Left ventricle myocardium inferior (tissue), 1 donor: ENCODE measurements around the gene LRP2. TPM values are rescaled to one million over a fixed set of nuclear protein-coding genes. Genes with fewer than 3 reads are reported as not detected.

Source experiments
- DNase-seq: peaks from one replicate; pipeline ENCODE4 v3.0.0-alpha.2; 2020
- H3K27ac ChIP-seq: fragments of 200-600 bp; replicated peaks from 2 replicates; pipeline ENCODE4 v1.8.0; 2021
- H3K27me3 ChIP-seq: fragments of 200-600 bp; 2 replicates; pipeline ENCODE4 v1.8.0; 2021; ENCODE audit warnings: low read depth
- H3K36me3 ChIP-seq: fragments of 200-600 bp; 2 replicates; pipeline ENCODE4 v1.8.0; 2021
- H3K4me1 ChIP-seq: fragments of 200-600 bp; 2 replicates; pipeline ENCODE4 v1.8.0; 2021
- H3K4me3 ChIP-seq: fragments of 200-600 bp; 2 replicates; pipeline ENCODE4 v1.8.0; 2021; ENCODE audit warnings: mild to moderate bottlenecking, moderate library complexity
- H3K9me3 ChIP-seq: fragments of 200-600 bp; replicated peaks from 2 replicates; pipeline ENCODE4 v1.8.0; 2021
- CTCF ChIP-seq: fragments of 200-600 bp; IDR thresholded peaks from 2 replicates; pipeline ENCODE4 v1.8.0; 2021; ENCODE audit warnings: antibody characterized with exemption, mild to moderate bottlenecking, borderline replicate concordance
- intact Hi-C: fragments of 100-400 bp; cut with micrococcal nuclease; formaldehyde crosslinking; loops from one replicate; pipeline ENCODE4 v1.11.0; 2022
- total RNA-seq: library from RNA; stranded (reverse); fragmentation: NEBNext Ultra II Directional; extraction: Animal tissue kit (Norgen Biotek cat#: 25700); gene quantifications from one replicate; pipeline ENCODE4 v1.2.1, GENCODE V29; 2021
- donor health status: DM: no; HTN: yes; CAD: no; lungs with severe emphysema.

Gene LRP2
- total RNA-seq, 1 donor from 2014 or later = 0.05 TPM

GRCh38 chr2:169291517-169291916 lies 70.8 kb downstream of the LRP2 start:
- H3K36me3 ChIP-seq = no peaks in the 10 kb centered on the region
- no peaks in the 10 kb centered on the region for H3K27me3 ChIP-seq
- no peak overlapping the region for H3K4me3 ChIP-seq
- intact Hi-C loops = no loop called here
- no peaks in the 10 kb centered on the region for H3K9me3 ChIP-seq
- no peak for DNase-seq
- H3K27ac ChIP-seq = no peak overlapping the region
- TF ChIP-seq CTCF = no peak
- no peaks in the 10 kb centered on the region for H3K4me1 ChIP-seq

GRCh38 chr2:169290433-169290832 lies 71.9 kb downstream of the LRP2 start:
- Histone ChIP-seq H3K27ac (no peak overlapping the region), H3K4me3 (no peak overlapping the region), H3K9me3 (no peaks in the 10 kb centered on the region), H3K4me1 (no peaks in the 10 kb centered on the region), H3K27me3 (no peaks in the 10 kb centered on the region), H3K36me3 (no peaks in the 10 kb centered on the region)
- TF ChIP-seq CTCF = no peak
- intact Hi-C loops = no loop called here
- DNase-seq = no peak

GRCh38 chr2:169287666-169288065 lies 74.7 kb downstream of the LRP2 start:
- H3K4me1 ChIP-seq = no peaks in the 10 kb centered on the region
- no peak for TF ChIP-seq CTCF
- H3K27ac ChIP-seq = no peak overlapping the region
- H3K9me3 ChIP-seq = no peaks in the 10 kb centered on the region
- no peak for DNase-seq
- H3K4me3 ChIP-seq = no peak overlapping the region
- H3K27me3 ChIP-seq = no peaks in the 10 kb centered on the region
- intact Hi-C loops = no loop called here
- no peaks in the 10 kb centered on the region for H3K36me3 ChIP-seq

- intact Hi-C loops = no loop called here
- no peak for TF ChIP-seq CTCF
- no peak for DNase-seq
Measured at GRCh38 chr2:169286624-169287231, 75.6 kb downstream of the LRP2 start.

GRCh38 chr2:169285531-169286235 lies 76.7 kb downstream of the LRP2 start:
- intact Hi-C loops = no loop called here
- no peak for DNase-seq
- Histone ChIP-seq H3K4me1 (no peaks in the 10 kb centered on the region), H3K9me3 (no peaks in the 10 kb centered on the region), H3K27ac (no peak overlapping the region), H3K27me3 (no peaks in the 10 kb centered on the region), H3K36me3 (no peaks in the 10 kb centered on the region), H3K4me3 (no peak overlapping the region)
- TF ChIP-seq CTCF = no peak

More at GRCh38 chr2:169286624-169287231, 75.6 kb downstream of the LRP2 start:
- Histone ChIP-seq H3K9me3 (no peaks in the 10 kb centered on the region), H3K36me3 (no peaks in the 10 kb centered on the region), H3K4me1 (no peaks in the 10 kb centered on the region), H3K4me3 (no peak overlapping the region), H3K27ac (no peak overlapping the region), H3K27me3 (no peaks in the 10 kb centered on the region)
